Neuronal stem cell (in vitro differentiated cells): Measurements from ENCODE around the gene EIF5.

Experiments
- DNase-seq: peaks from one replicate; pipeline ENCODE4 v3.0.0-alpha.2; 2013; ENCODE audit warnings: low spot score
- H2AFZ ChIP-seq: one replicate; pipeline ENCODE4 v1.6.1; 2013; ENCODE audit warnings: mild to moderate bottlenecking, low read length, inconsistent platforms
- H2AK5ac ChIP-seq: 2 replicates; pipeline ENCODE4 v1.6.1; 2013; ENCODE audit warnings: low read depth, mild to moderate bottlenecking, inconsistent platforms, low read length, moderate library complexity, mixed read lengths
- H2BK120ac ChIP-seq: 2 replicates; pipeline ENCODE4 v1.6.1; 2013; ENCODE audit warnings: low read depth, mild to moderate bottlenecking, inconsistent platforms, low read length, moderate library complexity, mixed read lengths
- H2BK12ac ChIP-seq: one replicate; pipeline ENCODE4 v1.6.1; 2013; ENCODE audit warnings: low read length, inconsistent platforms
- H2BK15ac ChIP-seq: 2 replicates; pipeline ENCODE4 v1.6.1; 2013; ENCODE audit warnings: mild to moderate bottlenecking, low read length, inconsistent platforms, mixed read lengths
- H2BK5ac ChIP-seq: one replicate; pipeline ENCODE4 v1.6.1; 2013; ENCODE audit warnings: inconsistent platforms, mild to moderate bottlenecking, low read length, moderate library complexity
- H3K14ac ChIP-seq: one replicate; pipeline ENCODE4 v1.6.1; 2013; ENCODE audit warnings: low read length, inconsistent platforms
- H3K18ac ChIP-seq: 2 replicates; pipeline ENCODE4 v1.6.1; 2013; ENCODE audit warnings: low read length, inconsistent platforms
- H3K23ac ChIP-seq: 2 replicates; pipeline ENCODE4 v1.6.1; 2013; ENCODE audit warnings: low read depth, mild to moderate bottlenecking, mixed read lengths, low read length, inconsistent platforms; ENCODE audit not compliant: poor library complexity
- H3K27ac ChIP-seq: replicated peaks from 3 replicates; pipeline ENCODE4 v1.5.1; 2013; ENCODE audit warnings: low read length, inconsistent platforms
- H3K27me3 ChIP-seq, 3 experiments: 2 replicates each; pipeline ENCODE4 v1.6.1; 2013; ENCODE audit warnings: low read length in 3 of 3, mild to moderate bottlenecking in 2 of 3, inconsistent platforms in 1 of 3, low read depth in 1 of 3, mixed read lengths in 1 of 3, moderate library complexity in 1 of 3; ENCODE audit not compliant: control insufficient read depth in 3 of 3, insufficient read depth in 3 of 3
- H3K36me3 ChIP-seq, 2 donors: replicated peaks in 1 of 2; 2 replicates each; pipeline ENCODE4 v1.6.1; 2013; ENCODE audit warnings: low read length in 2 of 2; ENCODE audit not compliant: control insufficient read depth in 2 of 2, insufficient read depth in 2 of 2
- H3K4ac ChIP-seq: 2 replicates; pipeline ENCODE4 v1.6.1; 2013; ENCODE audit warnings: inconsistent platforms, mild to moderate bottlenecking, low read length, moderate library complexity
- H3K4me1 ChIP-seq, 2 donors: 1 replicate in 1 of 2; 2 replicates in 1 of 2; pipeline ENCODE4 v1.6.1; 2013; ENCODE audit warnings: low read length in 2 of 2, low read depth in 1 of 2; ENCODE audit not compliant: control insufficient read depth in 2 of 2, insufficient read depth in 1 of 2
- H3K4me2 ChIP-seq: one replicate; pipeline ENCODE4 v1.6.1; 2013; ENCODE audit warnings: mild to moderate bottlenecking, low read length, inconsistent platforms; ENCODE audit not compliant: insufficient read depth, poor library complexity, severe bottlenecking
- H3K4me3 ChIP-seq, 2 donors: 2 replicates each; pipeline ENCODE4 v1.5.1; 2013; ENCODE audit warnings: low read length in 2 of 2, mild to moderate bottlenecking in 2 of 2, inconsistent platforms in 1 of 2, moderate library complexity in 1 of 2
- H3K79me1 ChIP-seq: one replicate; pipeline ENCODE4 v1.6.1; 2013; ENCODE audit warnings: low read depth, mild to moderate bottlenecking, inconsistent platforms, low read length, moderate library complexity
- H3K9ac ChIP-seq: one replicate; pipeline ENCODE4 v1.6.1; 2013; ENCODE audit warnings: mild to moderate bottlenecking, low read depth, low read length, inconsistent platforms; ENCODE audit not compliant: poor library complexity
- H3K9me3 ChIP-seq, 2 donors: replicated peaks in 1 of 2; 2 replicates each; pipeline versions ENCODE3 to v1.6.1; 2013; ENCODE audit warnings: low read length in 2 of 2, mild to moderate bottlenecking in 2 of 2, inconsistent platforms in 1 of 2, low read depth in 1 of 2, mixed read lengths in 1 of 2, moderate library complexity in 1 of 2; ENCODE audit not compliant: control insufficient read depth in 2 of 2, insufficient read depth in 1 of 2
- H4K8ac ChIP-seq: one replicate; pipeline ENCODE4 v1.6.1; 2013; ENCODE audit warnings: low read depth, mild to moderate bottlenecking, inconsistent platforms, low read length, moderate library complexity
- H4K91ac ChIP-seq: one replicate; pipeline ENCODE4 v1.6.1; 2013; ENCODE audit warnings: low read length, low read depth, mild to moderate bottlenecking, inconsistent platforms; ENCODE audit not compliant: poor library complexity
- WGBS, 2 donors: extraction: QIAGEN DNeasy Blood & Tissue Kit; methylation state at CpG; one replicate each; pipeline ENCODE4 v1.1.7; 2013; ENCODE audit warnings: missing lambda C conversion rate in 2 of 2, mixed read lengths in 1 of 2; ENCODE audit not compliant: insufficient read length in 2 of 2, insufficient replicate concordance in 1 of 2; ENCODE audit errors: extremely low coverage in 2 of 2; 5-methylcytosine and 5-hydroxymethylcytosine counted together

EIF5 gene

GRCh38 chr14:103392106-103392505 lies 58.1 kb downstream of the EIF5 start:
- no peak for DNase-seq
- Histone ChIP-seq H2AK5ac (no peak overlapping the region), H3K36me3 (peaks cover 0 to 8% of the 10 kb centered on the region in 2 donors), H2BK15ac (no peak overlapping the region), H3K27me3 (no peaks in the 10 kb centered on the region), H3K79me1 (peaks cover 4% of the 10 kb centered on the region), H2BK12ac (no peak overlapping the region), H2BK5ac (no peak overlapping the region), H3K4me1 (peaks cover 3 to 6% of the 10 kb centered on the region in 2 donors), H3K14ac (no peak overlapping the region), H3K9me3 (peaks cover 0 to 5% of the 10 kb centered on the region in 2 donors), H4K8ac (no peak overlapping the region), H2AFZ (no peak overlapping the region), H3K4ac (no peak overlapping the region), H3K9ac (no peak overlapping the region), H4K91ac (no peak overlapping the region), H3K18ac (no peak overlapping the region), H3K4me2 (no peak overlapping the region), H2BK120ac (no peak overlapping the region), H3K27ac (no peak overlapping the region), H3K23ac (no peak overlapping the region), H3K4me3 (no peak overlapping the region)
- WGBS, 2 donors: no CpG with 5 or more reads among the region's 5 CpGs

GRCh38 chr14:103392572-103392971 lies 58.5 kb downstream of the EIF5 start:
- WGBS, 2 donors: no CpG with 5 or more reads among the region's 8 CpGs
- Histone ChIP-seq H3K4me1 (peaks cover 3 to 6% of the 10 kb centered on the region in 2 donors), H3K9me3 (peaks cover 0 to 5% of the 10 kb centered on the region in 2 donors), H2BK12ac (no peak overlapping the region), H3K4me2 (no peak overlapping the region), H3K27ac (no peak overlapping the region), H2BK15ac (no peak overlapping the region), H3K14ac (no peak overlapping the region), H3K27me3 (no peaks in the 10 kb centered on the region), H3K79me1 (peaks cover 4% of the 10 kb centered on the region), H3K9ac (no peak overlapping the region), H3K4ac (no peak overlapping the region), H3K23ac (no peak overlapping the region), H3K18ac (no peak overlapping the region), H2AFZ (no peak overlapping the region), H3K4me3 (no peak overlapping the region), H2BK5ac (no peak overlapping the region), H2AK5ac (no peak overlapping the region), H3K36me3 (peaks cover 0 to 8% of the 10 kb centered on the region in 2 donors), H4K8ac (no peak overlapping the region), H4K91ac (no peak overlapping the region), H2BK120ac (no peak overlapping the region)
- DNase-seq: no peak

- H3K23ac ChIP-seq: no peak overlapping the region
- H2AK5ac ChIP-seq: no peak overlapping the region
- H3K9ac ChIP-seq: no peak overlapping the region
- no peaks in the 10 kb centered on the region for H3K27me3 ChIP-seq
- no peak overlapping the region for H4K8ac ChIP-seq
- no peak overlapping the region for H3K4me2 ChIP-seq
- H4K91ac ChIP-seq: no peak overlapping the region
- DNase-seq: no peak
- no peak overlapping the region for H3K14ac ChIP-seq
- H2BK15ac ChIP-seq: no peak overlapping the region
- peaks cover 4% of the 10 kb centered on the region for H3K79me1 ChIP-seq
- no peak overlapping the region for H3K18ac ChIP-seq
- peaks cover 0 to 7% of the 10 kb centered on the region in 2 donors for H3K36me3 ChIP-seq
- H3K9me3 ChIP-seq: peaks cover 0 to 5% of the 10 kb centered on the region in 2 donors
- H3K4me3 ChIP-seq: no peak overlapping the region
- whole genome bisulfite sequencing, 2 donors: no CpG with 5 or more reads among the region's 6 CpGs
- no peak overlapping the region for H2BK120ac ChIP-seq
- H2BK5ac ChIP-seq: no peak overlapping the region
- no peak overlapping the region for H2AFZ ChIP-seq
- H3K27ac ChIP-seq: no peak overlapping the region
- H3K4ac ChIP-seq: no peak overlapping the region
- peaks cover 3 to 6% of the 10 kb centered on the region in 2 donors for H3K4me1 ChIP-seq
- no peak overlapping the region for H2BK12ac ChIP-seq
Observed at GRCh38 chr14:103393070-103393469, 59.0 kb downstream of the EIF5 start.

GRCh38 chr14:103393676-103394626 lies 59.9 kb downstream of the EIF5 start:
- DNase-seq: no peak
- H3K9ac ChIP-seq: no peak overlapping the region
- H3K18ac ChIP-seq: no peak overlapping the region
- no CpG with 5 or more reads among the region's 9 CpGs for WGBS, 2 donors
- H4K91ac ChIP-seq: no peak overlapping the region
- H2BK12ac ChIP-seq: no peak overlapping the region
- no peak overlapping the region for H3K4me2 ChIP-seq
- peaks cover 3 to 4% of the 10 kb centered on the region in 2 donors for H3K4me1 ChIP-seq
- H2AK5ac ChIP-seq: no peak overlapping the region
- H4K8ac ChIP-seq: no peak overlapping the region
- H2AFZ ChIP-seq: no peak overlapping the region
- H3K23ac ChIP-seq: no peak overlapping the region
- no peak overlapping the region for H2BK5ac ChIP-seq
- no peak overlapping the region for H2BK15ac ChIP-seq
- no peak overlapping the region for H3K27ac ChIP-seq
- no peak overlapping the region for H3K14ac ChIP-seq
- no peaks in the 10 kb centered on the region for H3K36me3 ChIP-seq
- no peak overlapping the region for H2BK120ac ChIP-seq
- no peaks in the 10 kb centered on the region for H3K9me3 ChIP-seq
- H3K4me3 ChIP-seq: no peak overlapping the region
- H3K27me3 ChIP-seq: no peaks in the 10 kb centered on the region
- no peak overlapping the region for H3K4ac ChIP-seq
- H3K79me1 ChIP-seq: peaks cover 4% of the 10 kb centered on the region
